Measurements from ENCODE around the gene FAM50A. TPM values are rescaled to one million over a fixed set of nuclear protein-coding genes. Genes with fewer than 3 reads are reported as not detected.

FAM50A gene
- total RNA-seq, 1 donor from 2014 or later = 85.4 TPM

GRCh38 chrX:154457491-154458115, 13.7 kb downstream of the FAM50A start:
- H3K4me1 Mint-ChIP-seq = peaks cover 6% of the 10 kb centered on the region
- H3K36me3 Mint-ChIP-seq (ENCODE audit: low read depth) = peaks cover 22% of the 10 kb centered on the region
- peak overlapping the region; percentile 93 for H3K4me3 Mint-ChIP-seq
- intact Hi-C loops (cut with micrococcal nuclease) = loop anchor here (1.0 kb wide), 1 partner anchor 22 kb away; the partner anchor contains the start of gene LAGE3
- H3K27ac Mint-ChIP-seq = peak overlapping the region; percentile 96
- no peaks in the 10 kb centered on the region for H3K27me3 Mint-ChIP-seq
- H3K9me3 Mint-ChIP-seq = no peaks in the 10 kb centered on the region
- DNase-seq = peak; percentile 87

- H3K4me1 Mint-ChIP-seq = peaks cover 6% of the 10 kb centered on the region
- DNase-seq = peak; percentile 89
- peak within 1 kb of the TSS; percentile 96 for H3K27ac Mint-ChIP-seq
- H3K9me3 Mint-ChIP-seq = no peaks in the 10 kb centered on the region
- no peaks in the 10 kb centered on the region for H3K27me3 Mint-ChIP-seq
- intact Hi-C loops (cut with micrococcal nuclease) = loop anchor here (1.0 kb wide), 1 partner anchor 21 kb away; the partner anchor contains the start of gene LAGE3
- peaks cover 15% of the 10 kb centered on the region for H3K36me3 Mint-ChIP-seq (ENCODE audit: low read depth)
- peak within 1 kb of the TSS; percentile 93 for H3K4me3 Mint-ChIP-seq
These were observed 14.4 kb downstream of the FAM50A start, which contains the start of gene PLXNA3 for GRCh38 chrX:154458116-154458953. Gene PLXNA3 (plus strand): TSS chrX:154458281. CDS start chrX:154460184, 1,903 bp downstream.

- Mint-ChIP-seq H3K36me3 (ENCODE audit: low read depth) (peaks cover 14% of the 10 kb centered on the region), H3K4me1 (peaks cover 6% of the 10 kb centered on the region), H3K4me3 (peak overlapping the region; percentile 84), H3K27me3 (no peaks in the 10 kb centered on the region), H3K27ac (peak overlapping the region; percentile 58), H3K9me3 (no peaks in the 10 kb centered on the region)
- intact Hi-C loops (cut with micrococcal nuclease) = loop anchor here (1.0 kb wide), 2 partner anchors 15 to 20 kb away; partner anchors contain the start of genes FAM50A and LAGE3
- DNase-seq = peak; percentile 63
These were observed 15.2 kb downstream of the FAM50A start for GRCh38 chrX:154458954-154459778.

- no peak overlapping the region for H3K27ac Mint-ChIP-seq
- DNase-seq = no peak
- H3K9me3 Mint-ChIP-seq = no peaks in the 10 kb centered on the region
- intact Hi-C loops (cut with micrococcal nuclease) = loop anchor here (1.0 kb wide), 1 partner anchor 16 kb away; the partner anchor contains the start of gene FAM50A
- H3K36me3 Mint-ChIP-seq (ENCODE audit: low read depth) = peaks cover 8% of the 10 kb centered on the region
- H3K4me3 Mint-ChIP-seq = peak overlapping the region; percentile 49
- no peaks in the 10 kb centered on the region for H3K27me3 Mint-ChIP-seq
- peaks cover 6% of the 10 kb centered on the region for H3K4me1 Mint-ChIP-seq
These were observed 15.9 kb downstream of the FAM50A start for GRCh38 chrX:154459832-154460231.

- Mint-ChIP-seq H3K9me3 (no peaks in the 10 kb centered on the region), H3K27ac (no peak overlapping the region), H3K36me3 (ENCODE audit: low read depth) (peaks cover 8% of the 10 kb centered on the region), H3K4me3 (peak overlapping the region; percentile 49), H3K27me3 (no peaks in the 10 kb centered on the region), H3K4me1 (peaks cover 6% of the 10 kb centered on the region)
- no peak for DNase-seq
- intact Hi-C loops (cut with micrococcal nuclease) = no loop called here
These were observed 16.4 kb downstream of the FAM50A start for GRCh38 chrX:154460326-154460725.

- no peak for DNase-seq
- Mint-ChIP-seq H3K9me3 (no peaks in the 10 kb centered on the region), H3K4me1 (peaks cover 3% of the 10 kb centered on the region), H3K36me3 (ENCODE audit: low read depth) (peaks cover 8% of the 10 kb centered on the region), H3K27ac (no peak overlapping the region), H3K27me3 (no peaks in the 10 kb centered on the region), H3K4me3 (no peak overlapping the region)
- intact Hi-C loops (cut with micrococcal nuclease) = no loop called here
These were observed 18.5 kb downstream of the FAM50A start for GRCh38 chrX:154462396-154462795.

GRCh38 chrX:154463611-154464220, 19.8 kb downstream of the FAM50A start:
- intact Hi-C loops (cut with micrococcal nuclease) = no loop called here
- Mint-ChIP-seq H3K4me1 (peaks cover 2% of the 10 kb centered on the region), H3K4me3 (no peak overlapping the region), H3K27me3 (no peaks in the 10 kb centered on the region), H3K36me3 (ENCODE audit: low read depth) (peaks cover 8% of the 10 kb centered on the region), H3K9me3 (no peaks in the 10 kb centered on the region), H3K27ac (no peak overlapping the region)
- DNase-seq = no peak

GRCh38 chrX:154464806-154465365, 20.9 kb downstream of the FAM50A start:
- Mint-ChIP-seq H3K4me1 (no peaks in the 10 kb centered on the region), H3K27ac (no peak overlapping the region)

GRCh38 chrX:154465601-154466000, 21.7 kb downstream of the FAM50A start:
- intact Hi-C loops (cut with micrococcal nuclease) = no loop called here
- H3K27me3 Mint-ChIP-seq = no peaks in the 10 kb centered on the region
- no peaks in the 10 kb centered on the region for H3K4me1 Mint-ChIP-seq
- peaks cover 8% of the 10 kb centered on the region for H3K36me3 Mint-ChIP-seq (ENCODE audit: low read depth)
- no peak overlapping the region for H3K4me3 Mint-ChIP-seq
- no peak overlapping the region for H3K27ac Mint-ChIP-seq
- no peaks in the 10 kb centered on the region for H3K9me3 Mint-ChIP-seq
- DNase-seq = no peak

More at GRCh38 chrX:154464806-154465365, 20.9 kb downstream of the FAM50A start:
- H3K9me3 Mint-ChIP-seq = no peaks in the 10 kb centered on the region
- no peak overlapping the region for H3K4me3 Mint-ChIP-seq
- DNase-seq = no peak
- peaks cover 8% of the 10 kb centered on the region for H3K36me3 Mint-ChIP-seq (ENCODE audit: low read depth)
- H3K27me3 Mint-ChIP-seq = no peaks in the 10 kb centered on the region
- intact Hi-C loops (cut with micrococcal nuclease) = no loop called here

- Mint-ChIP-seq H3K27ac (no peak overlapping the region), H3K27me3 (no peaks in the 10 kb centered on the region), H3K9me3 (no peaks in the 10 kb centered on the region), H3K4me1 (no peaks in the 10 kb centered on the region), H3K36me3 (ENCODE audit: low read depth) (peaks cover 7% of the 10 kb centered on the region), H3K4me3 (no peak overlapping the region)
- intact Hi-C loops (cut with micrococcal nuclease) = no loop called here
- DNase-seq = no peak
These were observed 22.1 kb downstream of the FAM50A start for GRCh38 chrX:154466036-154466435.

- Mint-ChIP-seq H3K9me3 (no peaks in the 10 kb centered on the region), H3K4me1 (no peaks in the 10 kb centered on the region), H3K36me3 (ENCODE audit: low read depth) (peaks cover 4% of the 10 kb centered on the region), H3K27ac (no peak overlapping the region), H3K27me3 (no peaks in the 10 kb centered on the region), H3K4me3 (no peak overlapping the region)
- intact Hi-C loops (cut with micrococcal nuclease) = no loop called here
- no peak for DNase-seq
These were observed 23.0 kb downstream of the FAM50A start for GRCh38 chrX:154466907-154467306.

GRCh38 chrX:154467556-154467955, 23.6 kb downstream of the FAM50A start:
- intact Hi-C loops (cut with micrococcal nuclease) = no loop called here
- Mint-ChIP-seq H3K27ac (no peak overlapping the region), H3K36me3 (ENCODE audit: low read depth) (peaks cover 3% of the 10 kb centered on the region), H3K27me3 (no peaks in the 10 kb centered on the region), H3K9me3 (no peaks in the 10 kb centered on the region), H3K4me1 (no peaks in the 10 kb centered on the region), H3K4me3 (no peak overlapping the region)
- no peak for DNase-seq

GRCh38 chrX:154468217-154468616, 24.3 kb downstream of the FAM50A start:
- DNase-seq = no peak
- Mint-ChIP-seq H3K9me3 (no peaks in the 10 kb centered on the region), H3K36me3 (ENCODE audit: low read depth) (peaks cover 5% of the 10 kb centered on the region), H3K27ac (no peak overlapping the region), H3K27me3 (no peaks in the 10 kb centered on the region), H3K4me1 (no peaks in the 10 kb centered on the region), H3K4me3 (no peak overlapping the region)
- intact Hi-C loops (cut with micrococcal nuclease) = no loop called here
